GM12891 (cell line): ENCODE measurements around the gene DGKI.

ENCODE experiments used
- POLR2A ChIP-seq: IDR thresholded peaks from 2 replicates; pipeline ENCODE4 v1.6.1; 2011; ENCODE audit warnings: low read depth, low read length, control low read depth
- POLR2AphosphoS5 ChIP-seq: IDR thresholded peaks from 2 replicates; pipeline ENCODE4 v1.6.1; 2011; ENCODE audit warnings: low read depth, low read length, control low read depth
- TAF1 ChIP-seq: IDR thresholded peaks from 2 replicates; pipeline ENCODE4 v1.6.1; 2011; ENCODE audit warnings: low read depth, low read length, control low read depth

DNA sequence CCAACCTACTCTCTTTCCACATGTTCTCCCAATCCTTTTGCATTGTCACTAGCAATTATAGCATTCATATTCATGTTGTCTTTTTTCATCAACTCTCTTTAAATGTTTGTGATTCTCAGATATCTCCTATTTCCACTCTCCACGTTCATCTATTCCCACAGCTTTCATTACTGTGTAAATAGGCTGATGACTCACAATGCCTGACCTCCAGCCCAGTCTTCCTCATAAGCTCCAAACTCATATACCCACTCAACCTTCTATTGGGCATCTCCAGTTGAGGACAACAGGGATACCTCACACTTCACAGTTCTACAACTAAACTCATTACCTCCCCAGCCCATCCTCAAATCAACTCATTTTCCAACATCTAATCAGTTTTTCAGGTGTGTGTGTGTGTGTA is 194.1 kb downstream of the DGKI start:
- TF ChIP-seq POLR2A = no peak
- TF ChIP-seq POLR2AphosphoS5 = no peak
- TF ChIP-seq TAF1 = no peak
